Thoracic aorta (tissue), 2 donors: ENCODE data around the gene RPS15. TPM values are rescaled to one million over a fixed set of nuclear protein-coding genes. Genes with fewer than 3 reads are reported as not detected.
A peak's percentile ranks its signal among the peaks of the same experiment; 100 is the strongest.

Source experiments
- ATAC-seq: fragments of 150-250 bp; one replicate; pipeline ENCODE4 v1.8.0; 2017; ENCODE audit warnings: low read depth; ENCODE audit not compliant: insufficient number of reproducible peaks, low FRiP score
- DNase-seq: peaks from one replicate; pipeline ENCODE4 v3.0.0-alpha.2; 2020; ENCODE audit warnings: low spot score
- H3K27ac ChIP-seq, 2 donors: fragments of 200-600 bp; sonication (generic); 1 replicate in 1 of 2; 2 replicates in 1 of 2; pipeline ENCODE4 v1.5.1; 2016; ENCODE audit warnings: mild to moderate bottlenecking in 2 of 2, moderate library complexity in 2 of 2
- H3K27me3 ChIP-seq: fragments of 200-600 bp; sonication (generic); replicated peaks from 2 replicates; pipeline ENCODE4 v1.6.0; 2016; ENCODE audit warnings: mild to moderate bottlenecking; ENCODE audit not compliant: insufficient read depth
- H3K36me3 ChIP-seq: fragments of 200-600 bp; sonication (generic); one replicate; pipeline ENCODE4 v1.5.1; 2016
- H3K4me1 ChIP-seq, 2 donors: fragments of 200-600 bp; sonication (generic); 1 replicate in 1 of 2; 2 replicates in 1 of 2; pipeline versions ENCODE4 v1.5.1 to v1.6.0; 2016; ENCODE audit warnings: low read depth in 2 of 2, mild to moderate bottlenecking in 1 of 2; ENCODE audit not compliant: control insufficient read depth in 1 of 2
- H3K4me3 ChIP-seq: fragments of 200-600 bp; sonication (generic); 2 replicates; pipeline ENCODE4 v1.5.1; 2016; ENCODE audit warnings: mild to moderate bottlenecking
- H3K9me3 ChIP-seq: fragments of 200-600 bp; sonication (generic); 2 replicates; pipeline ENCODE4 v1.5.1; 2016
- CTCF ChIP-seq: fragments of 200-600 bp; sonication (generic); IDR thresholded peaks from one replicate; pipeline ENCODE4 v1.5.1; 2019; ENCODE audit warnings: antibody characterized with exemption
- total RNA-seq, 2 donors: library from RNA; depleted of rRNA; stranded (reverse); fragments of >200 nt; gene quantifications; one replicate each; pipeline versions ENCODE4 v1.1.0 to v1.2.3, GENCODE V29; 2016

The RPS15 gene
- total RNA-seq, 2 donors from 2014 or later, result 1,512 to 2,119 TPM

GRCh38 chr19:1466461-1467214 is 28.4 kb downstream of the RPS15 start:
- ATAC-seq (no peak), DNase-seq (no peak)
- TF ChIP-seq CTCF, result no peak
- Histone ChIP-seq H3K4me3 (no peak overlapping the region), H3K9me3 (no peaks in the 10 kb centered on the region), H3K27me3 (peaks cover 28% of the 10 kb centered on the region), H3K4me1 (peaks cover 42 to 53% of the 10 kb centered on the region in 2 donors), H3K27ac (no peak overlapping the region), H3K36me3 (no peaks in the 10 kb centered on the region)

- Histone ChIP-seq H3K4me1 (peaks cover 44 to 57% of the 10 kb centered on the region in 2 donors), H3K27me3 (peaks cover 33% of the 10 kb centered on the region)
Measured at GRCh38 chr19:1467215-1467489, 29.0 kb downstream of the RPS15 start.

GRCh38 chr19:1467490-1468273 is 29.5 kb downstream of the RPS15 start:
- DNase-seq (no peak), ATAC-seq (no peak)
- Histone ChIP-seq H3K36me3 (no peaks in the 10 kb centered on the region), H3K27ac (no peak overlapping the region), H3K27me3 (peaks cover 35% of the 10 kb centered on the region), H3K4me1 (peaks cover 44 to 57% of the 10 kb centered on the region in 2 donors), H3K4me3 (peak overlapping the region; percentile 45), H3K9me3 (no peaks in the 10 kb centered on the region)
- no peak for TF ChIP-seq CTCF

More at GRCh38 chr19:1467215-1467489, 29.0 kb downstream of the RPS15 start:
- H3K27ac ChIP-seq, result no peak overlapping the region
- no peak for ATAC-seq
- H3K36me3 ChIP-seq, result no peaks in the 10 kb centered on the region
- no peak for TF ChIP-seq CTCF
- no peaks in the 10 kb centered on the region for H3K9me3 ChIP-seq
- DNase-seq, result no peak
- H3K4me3 ChIP-seq, result no peak overlapping the region

- peaks cover 35% of the 10 kb centered on the region for H3K27me3 ChIP-seq
- TF ChIP-seq CTCF, result no peak
- H3K36me3 ChIP-seq, result no peaks in the 10 kb centered on the region
- H3K9me3 ChIP-seq, result no peaks in the 10 kb centered on the region
- no peak for ATAC-seq
- H3K27ac ChIP-seq, result no peak overlapping the region
- DNase-seq, result no peak
- peak overlapping the region; percentile 45 for H3K4me3 ChIP-seq
- peaks cover 44 to 57% of the 10 kb centered on the region in 2 donors for H3K4me1 ChIP-seq
Measured at GRCh38 chr19:1468274-1468820, 30.2 kb downstream of the RPS15 start.

- no peak for TF ChIP-seq CTCF
- no peaks in the 10 kb centered on the region for H3K36me3 ChIP-seq
- H3K9me3 ChIP-seq, result no peaks in the 10 kb centered on the region
- no peak for ATAC-seq
- H3K27me3 ChIP-seq, result peaks cover 35% of the 10 kb centered on the region
- H3K4me3 ChIP-seq, result peak overlapping the region; percentile 45
- peaks cover 44 to 57% of the 10 kb centered on the region in 2 donors for H3K4me1 ChIP-seq
- H3K27ac ChIP-seq, result no peak overlapping the region
- no peak for DNase-seq
Measured at GRCh38 chr19:1468821-1469254, 30.6 kb downstream of the RPS15 start.
